Mammary epithelial cell (primary cell): ENCODE results near the gene KLRD1.

Experiments
- EZH2 ChIP-seq: IDR thresholded peaks from 2 replicates; pipeline ENCODE4 v1.6.1; 2012; ENCODE audit warnings: low read length, inconsistent platforms, borderline replicate concordance
- TF ChIP-seq, protein P1 (sequence below), 2 donors: IDR thresholded peaks in 1 of 2; conservative IDR thresholded peaks in 1 of 2; 2 replicates each; pipeline ENCODE4 v1.5.1; 2011 to 2012; ENCODE audit warnings: inconsistent platforms in 2 of 2, low read length in 2 of 2, mild to moderate bottlenecking in 2 of 2, control low read depth in 1 of 2, low read depth in 1 of 2; ENCODE audit not compliant: insufficient read depth in 1 of 2; ENCODE audit errors: extremely low read depth in 1 of 2

DNA sequence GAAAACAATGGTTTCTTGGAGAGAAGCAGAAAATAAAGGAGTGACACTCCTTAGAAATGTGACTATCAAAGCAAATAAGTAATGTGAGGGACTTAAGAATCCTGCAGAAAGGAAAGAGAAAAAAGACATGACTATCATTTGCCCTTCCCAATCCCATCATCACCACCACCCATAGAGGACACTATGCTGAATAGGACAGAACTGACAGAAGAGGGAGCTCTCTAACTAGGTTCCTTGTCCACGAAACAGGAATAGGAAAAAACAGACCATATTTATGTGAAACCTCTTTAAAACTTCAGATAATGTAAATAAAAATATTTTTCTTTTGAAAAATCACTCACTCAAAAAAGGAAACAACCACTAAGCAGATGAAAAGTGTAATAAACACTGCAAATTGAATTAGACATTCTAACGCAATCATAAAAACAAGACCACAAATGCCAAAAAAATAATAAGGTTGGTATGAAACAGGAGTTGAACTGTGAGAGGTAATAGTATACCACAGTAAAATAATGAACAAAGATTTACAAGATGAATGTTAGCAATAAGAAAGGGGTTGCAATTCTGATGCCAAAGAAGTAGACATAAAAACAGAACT lies 24.1 kb downstream of the KLRD1 start:
- TF ChIP-seq, protein P1, sequence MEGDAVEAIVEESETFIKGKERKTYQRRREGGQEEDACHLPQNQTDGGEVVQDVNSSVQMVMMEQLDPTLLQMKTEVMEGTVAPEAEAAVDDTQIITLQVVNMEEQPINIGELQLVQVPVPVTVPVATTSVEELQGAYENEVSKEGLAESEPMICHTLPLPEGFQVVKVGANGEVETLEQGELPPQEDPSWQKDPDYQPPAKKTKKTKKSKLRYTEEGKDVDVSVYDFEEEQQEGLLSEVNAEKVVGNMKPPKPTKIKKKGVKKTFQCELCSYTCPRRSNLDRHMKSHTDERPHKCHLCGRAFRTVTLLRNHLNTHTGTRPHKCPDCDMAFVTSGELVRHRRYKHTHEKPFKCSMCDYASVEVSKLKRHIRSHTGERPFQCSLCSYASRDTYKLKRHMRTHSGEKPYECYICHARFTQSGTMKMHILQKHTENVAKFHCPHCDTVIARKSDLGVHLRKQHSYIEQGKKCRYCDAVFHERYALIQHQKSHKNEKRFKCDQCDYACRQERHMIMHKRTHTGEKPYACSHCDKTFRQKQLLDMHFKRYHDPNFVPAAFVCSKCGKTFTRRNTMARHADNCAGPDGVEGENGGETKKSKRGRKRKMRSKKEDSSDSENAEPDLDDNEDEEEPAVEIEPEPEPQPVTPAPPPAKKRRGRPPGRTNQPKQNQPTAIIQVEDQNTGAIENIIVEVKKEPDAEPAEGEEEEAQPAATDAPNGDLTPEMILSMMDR (conservative IDR thresholded peaks at IDR 0.05 in 1 of 2, IDR thresholded peaks at IDR 0.05 in 1 of 2; ENCODE audit: extremely low read depth in 1 of 2, insufficient read depth in 1 of 2, low read depth in 1 of 2, low read length in 2 of 2): peak; percentile 81 to 89
- TF ChIP-seq EZH2: no peak
